ENCODE results near the gene LRRC61. TPM values are rescaled to one million over a fixed set of nuclear protein-coding genes. Genes with fewer than 3 reads are reported as not detected.

The LRRC61 gene
- total and polyA plus RNA-seq, 3 donors from 2014 or later: 16.7 to 35.4 (median 18.4) TPM

- no peak overlapping the region for H3K27ac ChIP-seq
Observed at GRCh38 chr7:150355666-150356059, 32.5 kb downstream of the LRRC61 start.

DNA sequence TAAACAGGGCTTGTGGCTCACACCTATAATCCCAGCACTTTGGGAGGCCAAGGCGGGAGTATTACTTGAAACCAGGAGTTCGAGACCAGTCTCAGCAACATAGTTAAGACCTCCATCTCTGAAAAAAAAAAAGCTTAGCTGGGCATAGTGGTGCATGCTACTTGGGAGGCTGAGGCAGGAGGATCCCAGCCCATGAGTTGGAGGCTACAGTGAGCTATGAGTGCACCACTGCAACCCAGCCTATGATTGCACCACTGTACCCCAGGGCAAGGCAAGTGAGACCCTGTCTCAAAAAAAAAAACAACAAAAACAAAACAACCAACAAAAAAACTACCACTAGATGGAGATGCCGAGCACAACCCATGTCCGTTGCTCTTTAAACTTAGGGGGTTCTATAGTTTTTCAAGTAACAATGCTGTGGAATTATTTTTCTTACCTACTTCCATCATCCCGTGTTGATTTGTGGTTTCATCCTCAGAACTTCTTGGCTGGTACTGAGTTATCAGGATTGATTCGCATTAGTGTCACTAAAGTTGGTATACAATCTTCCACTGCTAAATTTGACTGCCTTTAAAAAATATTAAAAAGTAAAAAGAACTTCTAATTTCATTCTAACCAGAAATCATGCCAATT lies 33.2 kb downstream of the LRRC61 start:
- no peak for DNase-seq
- no peak overlapping the region for H3K27ac ChIP-seq

More at GRCh38 chr7:150355666-150356059, 32.5 kb downstream of the LRRC61 start:
- intact Hi-C loops (cut with DNase I; ENCODE audit: low total_unique reads): no loop called here
- 70 to 79% methylated on average over 1 of the region's 1 CpG for WGBS, 2 donors
- Histone ChIP-seq H3K9me3 (no peaks in the 10 kb centered on the region), H3K27me3 (no peaks in the 10 kb centered on the region), H3K4me3 (no peak overlapping the region), H3K36me3 (ENCODE audit: low read depth, missing control alignments) (no peaks in the 10 kb centered on the region), H3K4me1 (no peaks in the 10 kb centered on the region)
- DNase-seq: no peak
- TF ChIP-seq CTCF (IDR thresholded peaks at IDR 0.05): no peak
- no peak for TF ChIP-seq POLR2A (IDR thresholded peaks at IDR 0.05)

GRCh38 chr7:150357270-150357669 lies 34.1 kb downstream of the LRRC61 start:
- H3K9me3 ChIP-seq: no peaks in the 10 kb centered on the region
- intact Hi-C loops (cut with DNase I; ENCODE audit: low total_unique reads): no loop called here
- no peak overlapping the region for H3K27ac ChIP-seq
- no peaks in the 10 kb centered on the region for H3K27me3 ChIP-seq
- no peak overlapping the region for H3K4me3 ChIP-seq
- 71 to 73% methylated on average over 9 of the region's 9 CpGs for WGBS, 2 donors
- no peak for DNase-seq
- TF ChIP-seq CTCF (IDR thresholded peaks at IDR 0.05): no peak
- TF ChIP-seq POLR2A (IDR thresholded peaks at IDR 0.05): no peak
- no peaks in the 10 kb centered on the region for H3K36me3 ChIP-seq (ENCODE audit: low read depth, missing control alignments)
- no peaks in the 10 kb centered on the region for H3K4me1 ChIP-seq

More for the DNA sequence above, 33.2 kb downstream of the LRRC61 start:
- no peaks in the 10 kb centered on the region for H3K36me3 ChIP-seq (ENCODE audit: low read depth, missing control alignments)
- intact Hi-C loops (cut with DNase I; ENCODE audit: low total_unique reads): no loop called here
- H3K27me3 ChIP-seq: no peaks in the 10 kb centered on the region
- TF ChIP-seq CTCF (IDR thresholded peaks at IDR 0.05): peak in 2 of 3 experiments; percentile 24 to 68
- TF ChIP-seq POLR2A (IDR thresholded peaks at IDR 0.05): no peak
- WGBS, 2 donors: 46 to 54% methylated on average over 6 of the region's 6 CpGs
- H3K9me3 ChIP-seq: no peaks in the 10 kb centered on the region
- H3K4me3 ChIP-seq: no peak overlapping the region
- H3K4me1 ChIP-seq: no peaks in the 10 kb centered on the region

DNA sequence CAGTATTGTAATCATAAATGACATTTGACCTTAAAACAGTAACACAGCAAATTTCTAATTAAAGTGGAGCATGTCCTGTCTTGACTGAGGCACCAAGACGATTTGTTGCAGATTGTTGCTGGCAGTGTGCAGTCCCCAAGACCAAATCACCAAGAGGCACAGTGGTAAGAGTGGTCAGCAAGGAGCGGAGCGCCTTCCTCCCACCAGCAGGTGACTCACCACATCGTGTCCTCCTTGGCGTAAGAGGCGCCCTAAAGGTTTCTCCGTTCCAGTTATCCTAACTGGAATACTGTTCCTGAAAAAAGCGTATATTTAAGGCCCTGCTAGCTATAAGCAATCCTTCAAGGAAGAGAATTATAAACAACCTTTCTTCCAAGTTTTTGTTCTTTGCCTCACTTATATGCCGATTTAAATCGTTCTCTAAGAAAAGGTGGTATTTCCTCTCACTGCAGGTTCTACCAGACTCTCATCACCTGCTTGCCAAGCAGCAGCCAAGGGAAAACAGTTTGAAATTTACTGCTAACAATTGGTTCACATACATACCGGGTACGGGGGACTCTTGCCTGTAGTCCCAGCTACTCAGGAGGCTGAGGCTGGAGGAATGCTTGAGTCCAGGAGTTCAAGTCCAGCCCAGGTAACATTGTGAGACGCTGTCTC lies 34.7 kb downstream of the LRRC61 start:
- Histone ChIP-seq H3K4me1 (no peaks in the 10 kb centered on the region), H3K4me3 (no peak overlapping the region), H3K36me3 (ENCODE audit: low read depth, missing control alignments) (no peaks in the 10 kb centered on the region), H3K9me3 (no peaks in the 10 kb centered on the region), H3K27me3 (no peaks in the 10 kb centered on the region), H3K27ac (no peak overlapping the region)
- intact Hi-C loops (cut with DNase I; ENCODE audit: low total_unique reads): no loop called here
- 82 to 89% methylated on average over 13 of the region's 13 CpGs for WGBS, 2 donors
- DNase-seq: no peak
- TF ChIP-seq CTCF (IDR thresholded peaks at IDR 0.05) (no peak), POLR2A (IDR thresholded peaks at IDR 0.05) (no peak)
